ENCODE results near the gene C3orf20. TPM values are rescaled to one million over a fixed set of nuclear protein-coding genes. Genes with fewer than 3 reads are reported as not detected.

Gene C3orf20
- total and polyA plus RNA-seq, 2 of the 4 experiments (the other 2 are of a cell fraction): not detected

- H3K4me2 ChIP-seq (ENCODE audit: low read depth, low read length): no peak overlapping the region
- H4K91ac ChIP-seq (ENCODE audit: insufficient read depth, low read depth, low read length): no peak overlapping the region
- H3K4me1 ChIP-seq (ENCODE audit: control insufficient read depth, insufficient read depth, low read length): peaks cover 2% of the 10 kb centered on the region; the same call in 1 of the 2 replicates
- H3K9ac ChIP-seq (ENCODE audit: low read depth, low read length): no peak overlapping the region
- H2BK120ac ChIP-seq (ENCODE audit: low read depth, low read length): no peak overlapping the region
- no peak overlapping the region for H2BK20ac ChIP-seq (ENCODE audit: low read depth, low read length)
- TF ChIP-seq MAZ (IDR thresholded peaks at IDR 0.05; ENCODE audit: borderline replicate concordance, low read depth, low read length) (no peak), CEBPB (IDR thresholded peaks at IDR 0.05; ENCODE audit: low read depth, low read length) (no peak), FOS (IDR thresholded peaks at IDR 0.05; ENCODE audit: low read depth, low read length) (no peak)
- TF ChIP-seq, protein P1, sequence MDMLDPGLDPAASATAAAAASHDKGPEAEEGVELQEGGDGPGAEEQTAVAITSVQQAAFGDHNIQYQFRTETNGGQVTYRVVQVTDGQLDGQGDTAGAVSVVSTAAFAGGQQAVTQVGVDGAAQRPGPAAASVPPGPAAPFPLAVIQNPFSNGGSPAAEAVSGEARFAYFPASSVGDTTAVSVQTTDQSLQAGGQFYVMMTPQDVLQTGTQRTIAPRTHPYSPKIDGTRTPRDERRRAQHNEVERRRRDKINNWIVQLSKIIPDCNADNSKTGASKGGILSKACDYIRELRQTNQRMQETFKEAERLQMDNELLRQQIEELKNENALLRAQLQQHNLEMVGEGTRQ (IDR thresholded peaks at IDR 0.05; ENCODE audit: low read depth, low read length): no peak
- no peak overlapping the region for H3K56ac ChIP-seq (ENCODE audit: extremely low read depth, insufficient read depth, low read length)
- H2AK5ac ChIP-seq (ENCODE audit: low read depth, low read length): no peak overlapping the region
- ATAC-seq (ENCODE audit: low read depth) (no peak), DNase-seq (no peak)
- no peak overlapping the region for H4K8ac ChIP-seq (ENCODE audit: low read depth in 2 of 2, low read length in 2 of 2)
- H3K27me3 ChIP-seq (ENCODE audit: control insufficient read depth, insufficient read depth, low read length): no peaks in the 10 kb centered on the region; the same call in 1 of the 2 replicates
- H2AK9ac ChIP-seq (replicated peaks; ENCODE audit: low read depth, low read length, poor library complexity): no peak overlapping the region
- intact Hi-C loops (cut with micrococcal nuclease): no loop called here
- H3K4me3 ChIP-seq (ENCODE audit: insufficient read depth, low read depth, low read length): no peak overlapping the region
- no peak overlapping the region for H3K18ac ChIP-seq (ENCODE audit: low read depth, low read length)
- no peaks in the 10 kb centered on the region for H4K20me1 ChIP-seq (ENCODE audit: insufficient read depth, low read length)
- no peak overlapping the region for H2BK15ac ChIP-seq (ENCODE audit: low read depth, low read length)
- ChIA-PET CTCF (no interaction called here), POLR2A (ENCODE audit: unreplicated experiment) (no interaction called here)
- no peak overlapping the region for H3K4ac ChIP-seq (ENCODE audit: low read depth, low read length)
- no peak overlapping the region for H3K14ac ChIP-seq (replicated peaks; ENCODE audit: low read depth, low read length)
- no peaks in the 10 kb centered on the region for H3K36me3 ChIP-seq (ENCODE audit: control insufficient read depth, insufficient read depth, low read length)
- no TSS peak for BruUV-seq (replicated peaks)
- H2BK5ac ChIP-seq (ENCODE audit: low read depth, low read length, poor library complexity, severe bottlenecking): no peak overlapping the region
- no peaks in the 10 kb centered on the region; the same call in 1 of the 2 replicates for H3K9me3 ChIP-seq (ENCODE audit: control insufficient read depth, insufficient read depth, low read length)
- no peak overlapping the region for H3K27ac ChIP-seq (ENCODE audit: insufficient read depth, low read length)
- H3K79me1 ChIP-seq (ENCODE audit: low read depth in 1 of 2, low read length in 2 of 2): no peaks in the 10 kb centered on the region
- H4K5ac ChIP-seq (ENCODE audit: low read depth, low read length): no peak overlapping the region
- dilution Hi-C loops (cut with HindIII; ENCODE audit: low sequenced_read_pairs, unreplicated experiment): no loop called here
- WGBS, 2 experiments (ENCODE audit: extremely low coverage in 2 of 2, insufficient read length in 1 of 2): 39% methylated on average over 4 of the region's 4 CpGs; no CpG with 5 or more reads in 1 of the 2 experiments
- in situ Hi-C loops (cut with MboI; ENCODE audit: low sequenced_read_pairs): no loop called here
- peaks cover under 1% of the 10 kb centered on the region; the same call in 1 of the 2 replicates for H3K9me1 ChIP-seq (ENCODE audit: insufficient read depth, low read length)
- no peak overlapping the region for H3K23ac ChIP-seq (ENCODE audit: low read depth, low read length)
- no peak overlapping the region for H2AFZ ChIP-seq (replicated peaks; ENCODE audit: low read length, poor library complexity)
Measured at GRCh38 chr3:14632442-14632930, 42.5 kb upstream of the C3orf20 start.
